Measurements from ENCODE around the gene SGO1. TPM values are rescaled to one million over a fixed set of nuclear protein-coding genes. Genes with fewer than 3 reads are reported as not detected.

Gene SGO1
- total RNA-seq, 1 donor from 2014 or later: 4.8 TPM

DNA sequence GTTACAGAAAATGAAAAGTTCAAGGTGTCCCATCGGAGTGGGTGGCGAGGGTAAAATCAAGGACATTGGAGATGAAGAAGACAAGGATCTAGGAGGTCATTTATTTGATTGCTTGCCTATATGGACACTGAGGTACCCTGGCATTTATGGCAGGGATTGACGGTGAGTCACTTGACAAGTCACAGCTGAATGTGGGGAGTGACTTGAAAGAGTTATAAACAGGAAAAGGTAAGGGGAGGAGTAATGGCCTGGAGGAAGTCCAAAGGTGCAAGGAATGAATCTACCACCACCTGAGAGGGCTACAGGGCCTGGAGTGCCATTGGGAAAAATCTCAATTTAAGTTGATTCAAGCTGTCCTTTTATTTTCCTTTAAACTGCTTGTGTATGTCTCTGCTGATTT lies 11.8 kb upstream of the SGO1 start:
- no peaks in the 10 kb centered on the region for H3K36me3 ChIP-seq (ENCODE audit: control insufficient read depth, insufficient read depth, low read length)
- H3K27me3 ChIP-seq (ENCODE audit: control insufficient read depth, insufficient read depth, low read length): no peaks in the 10 kb centered on the region
- no peak overlapping the region for H3K4me3 ChIP-seq (ENCODE audit: low read depth, low read length)
- no peak for DNase-seq (ENCODE audit: low read depth)
- TF ChIP-seq, protein P1, sequence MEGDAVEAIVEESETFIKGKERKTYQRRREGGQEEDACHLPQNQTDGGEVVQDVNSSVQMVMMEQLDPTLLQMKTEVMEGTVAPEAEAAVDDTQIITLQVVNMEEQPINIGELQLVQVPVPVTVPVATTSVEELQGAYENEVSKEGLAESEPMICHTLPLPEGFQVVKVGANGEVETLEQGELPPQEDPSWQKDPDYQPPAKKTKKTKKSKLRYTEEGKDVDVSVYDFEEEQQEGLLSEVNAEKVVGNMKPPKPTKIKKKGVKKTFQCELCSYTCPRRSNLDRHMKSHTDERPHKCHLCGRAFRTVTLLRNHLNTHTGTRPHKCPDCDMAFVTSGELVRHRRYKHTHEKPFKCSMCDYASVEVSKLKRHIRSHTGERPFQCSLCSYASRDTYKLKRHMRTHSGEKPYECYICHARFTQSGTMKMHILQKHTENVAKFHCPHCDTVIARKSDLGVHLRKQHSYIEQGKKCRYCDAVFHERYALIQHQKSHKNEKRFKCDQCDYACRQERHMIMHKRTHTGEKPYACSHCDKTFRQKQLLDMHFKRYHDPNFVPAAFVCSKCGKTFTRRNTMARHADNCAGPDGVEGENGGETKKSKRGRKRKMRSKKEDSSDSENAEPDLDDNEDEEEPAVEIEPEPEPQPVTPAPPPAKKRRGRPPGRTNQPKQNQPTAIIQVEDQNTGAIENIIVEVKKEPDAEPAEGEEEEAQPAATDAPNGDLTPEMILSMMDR (IDR thresholded peaks at IDR 0.05; ENCODE audit: insufficient read depth, low read length, poor library complexity, severe bottlenecking): no peak

DNA sequence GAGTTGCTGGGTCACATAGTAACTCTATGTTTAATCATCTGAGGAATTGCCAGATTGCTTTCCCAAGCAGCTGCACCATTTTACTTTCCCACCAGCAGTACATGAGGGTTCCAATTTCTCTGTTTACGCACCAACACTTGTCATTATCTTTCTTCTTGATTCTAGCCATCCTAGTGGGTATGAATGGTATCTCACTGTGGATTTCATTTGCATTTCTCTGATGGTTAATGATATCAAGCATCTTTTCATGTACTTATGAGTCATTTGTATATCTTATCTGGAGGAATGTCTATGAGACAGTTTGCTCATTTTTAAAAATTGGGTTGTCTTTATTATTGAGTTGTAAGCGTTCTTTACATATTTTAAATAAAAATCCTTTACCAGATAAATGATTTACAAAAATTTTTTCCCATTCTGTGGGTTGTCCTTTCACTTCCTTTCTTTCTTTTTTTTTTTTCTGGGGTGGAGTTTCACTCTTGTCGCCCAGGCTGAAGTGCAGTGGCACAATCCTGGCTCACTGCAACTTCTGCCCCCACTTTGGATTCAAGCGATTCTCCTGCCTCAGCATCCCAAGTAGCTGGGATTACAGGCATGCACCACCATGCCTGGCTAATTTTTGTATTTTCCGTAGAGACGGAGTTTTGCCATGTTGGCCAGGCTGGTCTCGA lies 8.9 kb upstream of the SGO1 start:
- TF ChIP-seq, protein P1 (IDR thresholded peaks at IDR 0.05; ENCODE audit: insufficient read depth, low read length, poor library complexity, severe bottlenecking): no peak
- no peak overlapping the region for H3K4me3 ChIP-seq (ENCODE audit: low read depth, low read length)
- no peaks in the 10 kb centered on the region for H3K27me3 ChIP-seq (ENCODE audit: control insufficient read depth, insufficient read depth, low read length)
- no peaks in the 10 kb centered on the region for H3K36me3 ChIP-seq (ENCODE audit: control insufficient read depth, insufficient read depth, low read length)
- no peak for DNase-seq (ENCODE audit: low read depth)

DNA sequence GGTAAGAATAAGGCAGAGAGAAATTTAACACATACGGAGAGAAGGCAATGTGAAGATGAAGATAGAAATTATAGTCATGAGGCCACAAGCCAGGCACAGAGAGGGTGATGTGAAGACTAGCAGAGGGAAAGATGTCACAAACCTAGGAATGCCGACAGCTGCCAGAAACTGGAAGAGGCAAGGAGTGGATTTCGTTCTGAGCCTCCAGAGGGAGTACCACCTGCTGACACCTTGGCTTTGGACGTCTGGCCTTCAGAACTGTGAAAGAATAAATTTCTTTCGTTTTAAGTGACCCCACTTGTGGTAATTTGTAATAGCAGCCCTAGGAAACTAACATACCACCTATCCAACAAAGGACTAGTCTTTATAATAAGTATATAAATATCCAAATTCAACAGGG lies 5.0 kb upstream of the SGO1 start:
- no peak overlapping the region for H3K4me3 ChIP-seq (ENCODE audit: low read depth, low read length)
- DNase-seq (ENCODE audit: low read depth): no peak
- TF ChIP-seq, protein P1 (IDR thresholded peaks at IDR 0.05; ENCODE audit: insufficient read depth, low read length, poor library complexity, severe bottlenecking): peak; percentile 17
- no peaks in the 10 kb centered on the region for H3K27me3 ChIP-seq (ENCODE audit: control insufficient read depth, insufficient read depth, low read length)
- no peaks in the 10 kb centered on the region for H3K36me3 ChIP-seq (ENCODE audit: control insufficient read depth, insufficient read depth, low read length)

DNA sequence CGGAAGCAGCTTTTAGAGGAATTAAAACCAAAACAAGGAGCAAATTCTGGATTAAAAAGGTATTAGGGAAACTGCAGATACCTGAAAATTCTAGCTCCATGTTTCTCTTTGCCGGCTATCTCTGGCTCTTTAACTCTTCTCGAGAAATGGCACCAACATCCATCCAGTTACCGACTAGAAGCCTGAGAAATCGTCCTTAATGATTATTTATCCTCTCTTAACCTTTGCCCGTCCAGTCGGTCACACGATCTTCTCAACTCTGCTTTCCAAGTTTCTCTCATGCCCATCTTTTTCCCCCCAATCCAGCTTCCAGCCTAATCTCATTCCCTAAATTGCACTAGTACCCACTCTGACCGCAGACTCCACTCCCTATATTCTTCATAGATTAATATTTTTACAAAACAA lies 596 bp upstream of the SGO1 start:
- TF ChIP-seq, protein P1 (IDR thresholded peaks at IDR 0.05; ENCODE audit: insufficient read depth, low read length, poor library complexity, severe bottlenecking): no peak
- peak overlapping the region; percentile 90 for H3K4me3 ChIP-seq (ENCODE audit: low read depth, low read length)
- DNase-seq (ENCODE audit: low read depth): no peak
- no peaks in the 10 kb centered on the region for H3K36me3 ChIP-seq (ENCODE audit: control insufficient read depth, insufficient read depth, low read length)
- no peaks in the 10 kb centered on the region for H3K27me3 ChIP-seq (ENCODE audit: control insufficient read depth, insufficient read depth, low read length)

DNA sequence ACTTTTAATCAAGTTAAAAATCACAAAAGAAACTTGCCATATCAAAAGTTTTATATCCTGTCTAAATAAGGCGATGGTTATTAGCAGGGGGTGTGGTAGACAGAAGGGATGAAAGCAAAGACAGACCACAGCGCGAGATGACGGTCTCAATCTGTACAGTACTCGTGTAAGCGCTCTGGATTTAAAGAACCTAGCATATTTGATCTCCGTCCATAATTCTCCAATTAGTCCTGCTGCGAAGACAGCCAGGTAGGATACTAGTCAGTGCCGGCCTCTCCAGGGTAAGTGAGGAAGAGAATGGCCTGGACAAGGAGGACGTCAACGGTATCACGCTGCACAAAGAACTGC lies 701 bp downstream of the SGO1 start:
- no peaks in the 10 kb centered on the region for H3K36me3 ChIP-seq (ENCODE audit: control insufficient read depth, insufficient read depth, low read length)
- H3K27me3 ChIP-seq (ENCODE audit: control insufficient read depth, insufficient read depth, low read length): no peaks in the 10 kb centered on the region
- no peak for DNase-seq (ENCODE audit: low read depth)
- TF ChIP-seq, protein P1 (IDR thresholded peaks at IDR 0.05; ENCODE audit: insufficient read depth, low read length, poor library complexity, severe bottlenecking): no peak
- peak overlapping the region; percentile 90 for H3K4me3 ChIP-seq (ENCODE audit: low read depth, low read length)

DNA sequence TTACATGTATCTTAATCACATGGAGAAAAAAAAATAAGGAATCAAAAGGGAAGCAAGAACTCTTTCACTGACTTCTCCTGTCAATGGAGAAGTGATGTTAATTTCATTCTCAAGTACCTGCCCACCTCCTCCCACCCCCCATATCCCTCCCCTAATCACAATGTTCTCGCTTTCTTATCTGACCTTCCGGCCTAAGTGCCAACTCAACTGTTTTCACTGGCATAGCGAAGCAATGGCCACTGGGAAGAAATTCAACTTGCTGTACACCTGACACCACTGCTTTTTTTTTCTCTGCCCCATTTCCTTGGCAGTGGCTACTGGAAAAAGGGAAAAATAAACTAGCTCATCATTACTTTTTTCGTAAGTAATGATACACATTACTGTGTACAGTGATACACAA lies 3.8 kb downstream of the SGO1 start:
- no peaks in the 10 kb centered on the region for H3K27me3 ChIP-seq (ENCODE audit: control insufficient read depth, insufficient read depth, low read length)
- H3K4me3 ChIP-seq (ENCODE audit: low read depth, low read length): no peak overlapping the region
- TF ChIP-seq, protein P1 (IDR thresholded peaks at IDR 0.05; ENCODE audit: insufficient read depth, low read length, poor library complexity, severe bottlenecking): no peak
- H3K36me3 ChIP-seq (ENCODE audit: control insufficient read depth, insufficient read depth, low read length): no peaks in the 10 kb centered on the region
- DNase-seq (ENCODE audit: low read depth): no peak

All from kidney epithelial cell (primary cell).